ENCODE results near the gene GRIK3.

GRIK3 gene

DNA sequence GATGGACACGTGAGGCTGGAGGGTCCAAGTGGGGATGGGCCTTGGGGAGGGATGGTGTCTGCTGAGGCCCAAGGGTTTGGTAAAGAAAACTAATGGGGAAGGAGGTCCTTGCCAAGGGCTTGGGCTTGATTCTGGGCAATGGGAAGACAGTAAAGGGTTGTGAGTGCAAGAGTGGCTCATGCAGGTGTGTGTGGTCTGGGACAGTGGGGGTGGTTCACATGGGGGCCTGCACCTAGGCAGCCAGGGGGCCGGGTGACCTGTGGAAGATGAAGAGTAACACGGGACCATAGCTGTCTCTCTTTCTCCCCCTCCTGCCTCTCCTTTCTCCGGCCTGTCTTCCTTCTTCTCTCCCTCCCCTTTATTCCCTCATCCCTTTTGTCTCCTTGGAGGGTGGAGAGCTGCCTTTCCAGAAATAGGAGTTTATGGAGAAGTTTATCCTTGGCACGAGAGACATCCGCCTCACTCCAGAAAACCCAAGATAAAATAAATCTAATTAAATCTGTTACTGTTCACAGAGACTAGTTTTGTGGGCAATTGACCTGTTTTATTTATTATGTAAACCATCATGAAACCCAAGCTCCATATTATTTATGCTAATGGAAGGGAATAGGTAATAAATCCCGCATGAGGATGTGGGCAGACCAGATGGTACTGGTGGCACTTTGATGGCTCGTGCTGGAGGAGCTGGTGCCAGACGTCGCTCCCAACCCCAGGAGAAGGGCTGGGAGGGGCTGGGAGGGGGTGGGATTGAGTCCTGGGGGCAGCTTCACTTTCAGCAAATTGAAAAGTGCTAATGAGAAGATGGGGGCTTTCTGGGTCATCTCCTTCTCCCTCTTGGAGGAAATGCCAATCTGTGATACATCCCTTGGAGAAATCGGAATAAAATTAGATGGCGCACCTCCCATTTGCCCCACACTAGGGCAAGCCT, 278.7 kb downstream of the GRIK3 start:
- no peak for DNase-seq (ENCODE audit: low read depth, low spot score)
- no peak overlapping the region for H3K27ac ChIP-seq

GRCh38 chr1:36754366-36754765, 279.9 kb downstream of the GRIK3 start:
- no peak for DNase-seq (ENCODE audit: low read depth, low spot score)
- H3K27ac ChIP-seq: no peak overlapping the region

DNA sequence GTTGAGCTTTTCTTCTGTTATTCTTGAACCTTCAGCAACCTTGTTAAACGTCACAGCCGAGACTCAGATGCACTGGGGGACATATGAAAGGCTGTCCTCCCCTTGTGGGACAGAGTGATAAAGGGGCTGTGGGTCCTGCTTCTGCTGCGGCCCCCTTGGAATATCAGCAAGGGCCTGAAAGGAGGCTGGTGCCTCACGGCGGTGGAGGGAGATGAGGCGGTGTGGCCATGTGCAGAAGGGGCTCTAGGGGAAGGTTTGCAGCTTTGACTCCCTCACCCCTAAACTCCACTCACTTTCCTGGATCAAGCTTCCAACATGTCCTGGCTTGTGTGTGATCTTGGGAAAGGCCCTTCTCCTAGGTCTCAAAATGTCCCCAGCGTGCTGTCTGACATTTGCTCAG, 280.9 kb downstream of the GRIK3 start:
- no peak for DNase-seq (ENCODE audit: low read depth, low spot score)

GRCh38 chr1:36752891-36753361, 281.4 kb downstream of the GRIK3 start:
- DNase-seq (ENCODE audit: low read depth, low spot score): no peak

More for the DNA sequence above, 280.9 kb downstream of the GRIK3 start:
- H3K27ac ChIP-seq: no peak overlapping the region

DNA sequence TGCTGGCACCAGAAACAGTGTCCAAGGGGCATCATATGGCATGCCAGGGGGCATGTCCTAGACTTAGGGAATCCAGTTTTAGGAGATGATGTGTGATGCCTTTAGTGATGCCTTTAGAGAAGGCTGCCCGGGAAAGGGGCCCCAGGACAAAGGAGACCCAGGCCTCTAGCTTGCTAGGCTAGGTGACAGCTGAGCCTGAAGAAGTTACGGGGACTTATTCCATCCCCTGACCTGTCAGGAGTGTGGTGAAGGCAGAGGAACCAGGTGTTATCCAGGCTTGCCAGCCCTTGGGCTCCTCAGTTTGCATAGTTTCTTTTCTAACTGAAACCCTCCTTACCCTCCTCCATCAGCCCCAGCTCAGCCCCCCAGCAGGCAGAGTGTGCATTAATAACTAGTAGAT, 281.9 kb downstream of the GRIK3 start:
- no peak for DNase-seq (ENCODE audit: low read depth, low spot score)
- no peak overlapping the region for H3K27ac ChIP-seq

More at GRCh38 chr1:36752891-36753361, 281.4 kb downstream of the GRIK3 start:
- H3K27ac ChIP-seq: no peak overlapping the region

DNA sequence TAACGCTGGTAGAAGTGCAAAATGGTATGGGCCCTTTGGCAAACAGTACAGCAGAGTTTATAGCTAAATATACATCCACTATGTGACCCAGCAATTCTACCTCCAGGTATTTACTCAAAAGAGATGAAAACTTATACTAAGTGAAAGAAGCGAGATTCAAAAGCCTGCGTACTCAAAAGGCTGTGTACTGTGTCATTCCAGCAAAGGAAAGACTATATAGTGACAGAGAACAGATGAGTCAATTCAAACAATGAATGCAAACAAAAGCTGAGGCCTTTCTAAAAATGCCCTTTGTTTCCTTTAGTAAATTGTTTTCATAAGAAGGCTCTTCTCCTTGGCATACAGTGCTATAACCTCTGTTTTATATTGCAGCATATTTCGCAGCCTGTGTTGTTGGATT, 282.8 kb downstream of the GRIK3 start:
- no peak overlapping the region for H3K27ac ChIP-seq
- DNase-seq (ENCODE audit: low read depth, low spot score): no peak

- DNase-seq (ENCODE audit: low read depth, low spot score): no peak
- H3K27ac ChIP-seq: no peak overlapping the region
Observed at GRCh38 chr1:36748466-36748865, 285.8 kb downstream of the GRIK3 start.

All from epithelial cell of prostate (primary cell).